DND-41 (cell line): ENCODE data around the gene YTHDF2.

ENCODE experiments used
- CTCF ChIP-seq: IDR thresholded peaks from 2 replicates; pipeline ENCODE4 v1.5.1; 2012; ENCODE audit warnings: borderline replicate concordance, low read length, moderate library complexity, mild to moderate bottlenecking; ENCODE audit not compliant: poor library complexity, severe bottlenecking; ENCODE audit errors: extremely low read depth
- EZH2 ChIP-seq: IDR thresholded peaks from 3 replicates; pipeline ENCODE4 v1.6.1; 2012; ENCODE audit warnings: borderline replicate concordance, low read depth, mild to moderate bottlenecking, moderate library complexity, low read length, inconsistent platforms; ENCODE audit not compliant: severe bottlenecking

GRCh38 chr1:28813931-28814465, 77.3 kb downstream of the YTHDF2 start:
- TF ChIP-seq CTCF: no peak
- no peak for TF ChIP-seq EZH2
